Measurements from ENCODE around the gene STK40. TPM values are rescaled to one million over a fixed set of nuclear protein-coding genes. Genes with fewer than 3 reads are reported as not detected.

Gene STK40
- polyA plus RNA-seq, 2 of the 4 experiments (the other 2 are of a cell fraction), result 6.0 to 8.9 TPM

DNA sequence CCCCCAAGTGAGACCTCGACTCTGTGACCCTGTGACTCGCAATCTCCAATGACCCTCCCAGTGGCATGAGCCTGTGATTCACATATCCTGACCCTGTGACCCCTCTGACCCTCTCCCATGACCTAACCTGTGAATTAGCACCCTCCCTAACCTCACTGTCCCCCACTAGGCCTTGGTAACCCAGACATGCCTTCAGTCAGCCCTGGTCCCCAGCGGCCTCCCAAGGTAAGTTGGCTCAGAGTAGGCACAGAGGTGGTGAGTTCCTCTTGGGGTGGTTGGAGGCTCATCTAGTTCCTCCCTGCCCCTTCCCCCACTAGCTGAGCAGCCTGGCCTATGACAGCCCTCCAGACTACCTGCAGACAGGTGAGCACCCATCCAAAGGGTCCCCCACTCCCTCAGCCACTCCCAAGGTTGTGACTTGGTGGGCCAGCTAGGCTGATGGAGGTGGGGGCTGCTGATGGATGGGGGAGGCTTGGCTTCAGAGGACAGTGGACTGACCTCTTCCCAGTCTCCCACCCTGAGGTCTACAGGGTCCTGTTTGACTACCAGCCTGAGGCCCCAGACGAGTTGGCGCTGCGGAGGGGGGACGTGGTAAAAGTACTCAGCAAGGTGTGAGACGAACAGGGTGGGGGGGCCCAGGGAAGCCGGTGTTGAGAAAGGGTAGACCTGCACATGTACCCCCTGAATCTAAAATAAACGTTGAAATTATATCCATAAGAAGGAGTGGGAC is 78.0 kb downstream of the STK40 start:
- DNase-seq (ENCODE audit: low read depth in 1 of 2, low spot score in 1 of 2) (no peak), ATAC-seq (no peak), FAIRE-seq (no peak)
- no peak overlapping the region for H3K4me3 ChIP-seq
- H3K4me1 ChIP-seq, result peaks cover 18% of the 10 kb centered on the region
- TF ChIP-seq SMC3 (IDR thresholded peaks at IDR 0.05) (no peak), PHF8 (IDR thresholded peaks at IDR 0.05; ENCODE audit: borderline replicate concordance, low read depth) (no peak), FOSL2 (IDR thresholded peaks at IDR 0.05) (no peak), FOSL2 (CRISPR knock-in tag; IDR thresholded peaks at IDR 0.05) (no peak)
- H3K4me2 ChIP-seq, result peak overlapping the region; percentile 99
- peak overlapping the region in 1 of 2 experiments; percentile 60; a peak in 2 of 6 replicates for H3K27ac ChIP-seq
- WGBS (ENCODE audit: missing lambda C conversion rate), result 96% methylated on average over 3 of the region's 10 CpGs
- ChIA-PET POLR2A (interaction anchor here (1.3 to 1.7 kb wide), 2 partner anchors 90 to 158 kb away, joined by 3 to 9 read pairs; partner anchors contain the start of genes LSM10 and TRAPPC3), CTCF (interaction anchor here (0.8 to 1.7 kb wide), 6 partner anchors 16 to 114 kb away, joined by 3 to 5 read pairs (median 3); no protein-coding TSS in a partner anchor)
- no peaks in the 10 kb centered on the region for H3K9me3 ChIP-seq

DNA sequence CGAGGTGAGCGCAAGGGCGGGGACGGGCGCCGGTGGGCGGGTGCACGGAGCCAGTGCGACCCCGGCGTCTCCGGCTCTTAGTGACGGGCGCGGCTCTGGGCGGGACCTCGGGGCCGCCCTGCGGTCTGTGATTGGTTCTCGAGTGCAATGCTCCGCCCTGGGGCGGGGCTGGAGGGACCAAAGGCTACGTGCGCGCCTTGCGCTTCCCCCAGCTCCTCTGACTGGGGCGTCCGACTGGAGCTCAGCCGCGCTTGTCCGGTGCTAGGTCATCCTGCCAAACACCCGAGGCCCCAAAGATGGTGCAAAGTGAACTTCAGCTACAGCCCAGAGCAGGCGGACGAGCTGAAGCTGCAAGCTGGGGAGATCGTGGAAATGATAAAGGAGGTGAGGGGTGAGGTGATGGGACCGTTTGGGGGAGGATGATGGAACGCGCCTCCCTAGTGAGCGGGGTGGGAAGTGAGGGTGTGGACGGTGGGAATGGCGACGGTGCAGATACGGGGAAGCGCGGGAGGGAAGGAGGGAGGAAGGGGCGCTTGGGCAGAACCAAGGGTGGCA is 78.7 kb downstream of the STK40 start:
- peak; percentile 83 to 87 for DNase-seq (ENCODE audit: low read depth in 1 of 2, low spot score in 1 of 2)
- Histone ChIP-seq H3K27ac (peak overlapping the region; percentile 70 to 85), H3K4me2 (peak overlapping the region; percentile 99), H3K4me1 (peaks cover 18% of the 10 kb centered on the region), H3K4me3 (peak overlapping the region; percentile 65), H3K9me3 (no peaks in the 10 kb centered on the region)
- no peak for FAIRE-seq
- peak; percentile 94 to 96 for ATAC-seq
- TF ChIP-seq MAX (IDR thresholded peaks at IDR 0.05) (0 out of 2 replicates have a peak, but pooled peaks have one; percentile 36), TP53 (CRISPR knock-in tag; IDR thresholded peaks at IDR 0.05) (no peak), RARB (CRISPR knock-in tag; IDR thresholded peaks at IDR 0.05) (no peak), TFCP2L1 (CRISPR knock-in tag; IDR thresholded peaks at IDR 0.05) (no peak), PHF8 (IDR thresholded peaks at IDR 0.05; ENCODE audit: borderline replicate concordance, low read depth) (no peak), RCOR1 (IDR thresholded peaks at IDR 0.05; ENCODE audit: low read depth, low read length) (no peak), HOXB5 (CRISPR knock-in tag; IDR thresholded peaks at IDR 0.05) (no peak), POLR2A (IDR thresholded peaks at IDR 0.05; ENCODE audit: low read length) (peak; percentile 85), EHF (CRISPR knock-in tag; IDR thresholded peaks at IDR 0.05) (no peak), HOXB13 (CRISPR knock-in tag; IDR thresholded peaks at IDR 0.05; ENCODE audit: low read depth) (no peak), MYC (IDR thresholded peaks at IDR 0.05; ENCODE audit: borderline replicate concordance, low read length) (no peak)
- TF ChIP-seq, protein P1, sequence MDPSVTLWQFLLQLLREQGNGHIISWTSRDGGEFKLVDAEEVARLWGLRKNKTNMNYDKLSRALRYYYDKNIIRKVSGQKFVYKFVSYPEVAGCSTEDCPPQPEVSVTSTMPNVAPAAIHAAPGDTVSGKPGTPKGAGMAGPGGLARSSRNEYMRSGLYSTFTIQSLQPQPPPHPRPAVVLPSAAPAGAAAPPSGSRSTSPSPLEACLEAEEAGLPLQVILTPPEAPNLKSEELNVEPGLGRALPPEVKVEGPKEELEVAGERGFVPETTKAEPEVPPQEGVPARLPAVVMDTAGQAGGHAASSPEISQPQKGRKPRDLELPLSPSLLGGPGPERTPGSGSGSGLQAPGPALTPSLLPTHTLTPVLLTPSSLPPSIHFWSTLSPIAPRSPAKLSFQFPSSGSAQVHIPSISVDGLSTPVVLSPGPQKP (IDR thresholded peaks at IDR 0.05; ENCODE audit: low read depth, low read length), result no peak
- 21% methylated on average over 22 of the region's 46 CpGs for WGBS (ENCODE audit: missing lambda C conversion rate)
- ChIA-PET CTCF (interaction anchor here (0.7 to 1.7 kb wide), 12 partner anchors 10 to 119 kb away, joined by 3 to 6 read pairs (median 4); no protein-coding TSS in a partner anchor), POLR2A (interaction anchor here (1.2 to 1.7 kb wide), 3 partner anchors 82 to 157 kb away, joined by 3 to 9 read pairs (median 3); partner anchors contain the start of genes LSM10, THRAP3 and TRAPPC3)

DNA sequence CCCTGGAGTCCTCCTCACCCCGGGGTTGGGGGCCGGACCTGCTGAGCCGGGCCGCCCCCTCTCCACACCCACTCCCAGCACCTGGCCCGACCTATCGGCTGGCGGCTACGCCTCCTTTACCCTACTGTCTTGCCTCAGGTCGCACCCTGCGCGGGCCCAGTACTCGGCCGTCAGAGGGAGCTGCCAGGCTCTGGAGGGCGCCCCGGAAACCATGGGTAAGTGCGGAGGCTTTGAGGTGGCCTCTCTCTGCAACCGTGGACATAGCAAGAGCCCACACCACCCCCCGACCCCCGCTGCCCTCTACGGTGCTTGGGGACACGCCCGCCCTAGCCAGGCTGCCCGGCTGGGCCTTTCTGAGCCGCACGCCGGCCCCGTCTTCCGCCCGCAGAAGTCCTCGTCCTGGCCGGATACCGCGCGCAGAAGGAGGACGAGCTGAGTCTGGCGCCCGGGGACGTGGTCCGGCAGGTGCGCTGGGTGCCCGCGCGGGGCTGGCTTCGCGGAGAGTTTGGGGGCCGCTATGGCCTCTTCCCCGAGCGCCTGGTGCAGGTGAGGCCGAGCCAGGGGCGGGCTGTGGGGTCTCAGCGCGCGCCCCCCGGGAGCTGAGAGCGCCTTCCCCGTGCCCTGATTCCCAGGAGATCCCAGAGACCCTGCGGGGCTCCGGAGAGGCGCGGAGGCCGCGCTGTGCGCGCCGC is 79.4 kb downstream of the STK40 start, which contains the start of gene SH3D21:
Gene SH3D21 (plus strand): TSS at position 159 of the 692 bp plus-strand sequence. CDS start 53 bp downstream, at position 212.
- Histone ChIP-seq H3K4me3 (peak within 1 kb of the TSS; percentile 65), H3K9me3 (no peaks in the 10 kb centered on the region), H3K4me1 (peaks cover 18% of the 10 kb centered on the region), H3K4me2 (peak within 1 kb of the TSS; percentile 99), H3K27ac (peak within 1 kb of the TSS; percentile 70 to 85)
- WGBS (ENCODE audit: missing lambda C conversion rate), result 3% methylated on average over 7 of the region's 65 CpGs
- ChIA-PET POLR2A (interaction anchor here (1.2 to 1.7 kb wide), 4 partner anchors 14 to 156 kb away, joined by 3 to 9 read pairs (median 3); partner anchors contain the start of genes LSM10, THRAP3 and TRAPPC3), CTCF (interaction anchor here (0.7 to 1.7 kb wide), 11 partner anchors 10 to 118 kb away, joined by 3 to 6 read pairs (median 4); no protein-coding TSS in a partner anchor)
- ATAC-seq (peak; percentile 84 to 86), FAIRE-seq (no peak), DNase-seq (ENCODE audit: low read depth in 1 of 2, low spot score in 1 of 2) (peak in 1 of 2 experiments; percentile 67)
- TF ChIP-seq RARB (CRISPR knock-in tag; IDR thresholded peaks at IDR 0.05) (no peak), ESRRA (IDR thresholded peaks at IDR 0.05; ENCODE audit: borderline replicate concordance, low read length) (no peak), RNF2 (IDR thresholded peaks at IDR 0.05; ENCODE audit: borderline replicate concordance, low read depth) (no peak), RAD21 (conservative IDR thresholded peaks at IDR 0.05 in 1 of 2, IDR thresholded peaks at IDR 0.05 in 1 of 2) (no peak), CBX8 (IDR thresholded peaks at IDR 0.05) (no peak), SMC3 (IDR thresholded peaks at IDR 0.05) (peak; percentile 11; the same call in 1 of the 3 replicates), POLR2AphosphoS2 (conservative IDR thresholded peaks at IDR 0.05; ENCODE audit: low read length) (no peak), FOXS1 (CRISPR knock-in tag; IDR thresholded peaks at IDR 0.05) (no peak), HES2 (IDR thresholded peaks at IDR 0.05) (no peak), ZC3H11A (IDR thresholded peaks at IDR 0.05) (no peak), NPAS2 (CRISPR knock-in tag; IDR thresholded peaks at IDR 0.05; ENCODE audit: borderline replicate concordance) (no peak), EP300 (IDR thresholded peaks at IDR 0.05) (no peak)
- TF ChIP-seq, protein P2, sequence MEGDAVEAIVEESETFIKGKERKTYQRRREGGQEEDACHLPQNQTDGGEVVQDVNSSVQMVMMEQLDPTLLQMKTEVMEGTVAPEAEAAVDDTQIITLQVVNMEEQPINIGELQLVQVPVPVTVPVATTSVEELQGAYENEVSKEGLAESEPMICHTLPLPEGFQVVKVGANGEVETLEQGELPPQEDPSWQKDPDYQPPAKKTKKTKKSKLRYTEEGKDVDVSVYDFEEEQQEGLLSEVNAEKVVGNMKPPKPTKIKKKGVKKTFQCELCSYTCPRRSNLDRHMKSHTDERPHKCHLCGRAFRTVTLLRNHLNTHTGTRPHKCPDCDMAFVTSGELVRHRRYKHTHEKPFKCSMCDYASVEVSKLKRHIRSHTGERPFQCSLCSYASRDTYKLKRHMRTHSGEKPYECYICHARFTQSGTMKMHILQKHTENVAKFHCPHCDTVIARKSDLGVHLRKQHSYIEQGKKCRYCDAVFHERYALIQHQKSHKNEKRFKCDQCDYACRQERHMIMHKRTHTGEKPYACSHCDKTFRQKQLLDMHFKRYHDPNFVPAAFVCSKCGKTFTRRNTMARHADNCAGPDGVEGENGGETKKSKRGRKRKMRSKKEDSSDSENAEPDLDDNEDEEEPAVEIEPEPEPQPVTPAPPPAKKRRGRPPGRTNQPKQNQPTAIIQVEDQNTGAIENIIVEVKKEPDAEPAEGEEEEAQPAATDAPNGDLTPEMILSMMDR (IDR thresholded peaks at IDR 0.05), result 0 out of 3 replicates have a peak, but pooled peaks have one; percentile 12
- TF ChIP-seq, protein P3, sequence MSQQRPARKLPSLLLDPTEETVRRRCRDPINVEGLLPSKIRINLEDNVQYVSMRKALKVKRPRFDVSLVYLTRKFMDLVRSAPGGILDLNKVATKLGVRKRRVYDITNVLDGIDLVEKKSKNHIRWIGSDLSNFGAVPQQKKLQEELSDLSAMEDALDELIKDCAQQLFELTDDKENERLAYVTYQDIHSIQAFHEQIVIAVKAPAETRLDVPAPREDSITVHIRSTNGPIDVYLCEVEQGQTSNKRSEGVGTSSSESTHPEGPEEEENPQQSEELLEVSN (IDR thresholded peaks at IDR 0.05; ENCODE audit: borderline replicate concordance, low read depth), result peak; percentile 16; the same call in 1 of the 2 replicates

All from A549 (cell line).